ENCODE data around the gene ZNF516.

Gene ZNF516

GRCh38 chr18:76412010-76412817 lies 82.8 kb downstream of the ZNF516 start:
- no peak overlapping the region for H3K4me3 ChIP-seq (ENCODE audit: low read length)

GRCh38 chr18:76410660-76411417 lies 84.2 kb downstream of the ZNF516 start:
- Histone ChIP-seq H3K79me2 (ENCODE audit: control insufficient read depth, low read length) (peaks cover 81% of the 10 kb centered on the region), H3K9me3 (ENCODE audit: control insufficient read depth, insufficient read depth, low read length) (no peaks in the 10 kb centered on the region), H3F3A (ENCODE audit: control insufficient read depth, insufficient read depth) (no peaks in the 10 kb centered on the region), H3K36me3 (ENCODE audit: control insufficient read depth, low read length) (no peaks in the 10 kb centered on the region), H3K9me2 (replicated peaks; ENCODE audit: control insufficient read depth, low read length) (no peaks in the 10 kb centered on the region), H3K4me1 (ENCODE audit: control insufficient read depth, low read length) (0 out of 2 replicates have a peak, but pooled peaks cover 8% of the 10 kb centered on the region), H3K27ac (ENCODE audit: low read depth, low read length) (no peak overlapping the region), H3K4me3 (ENCODE audit: low read length) (no peak overlapping the region), H3K27me3 (ENCODE audit: control insufficient read depth, low read length) (no peaks in the 10 kb centered on the region), H4K20me1 (ENCODE audit: control insufficient read depth, insufficient read depth, low read depth, low read length) (peaks cover under 1% of the 10 kb centered on the region), H3K4me2 (ENCODE audit: low read length) (no peak overlapping the region)
- TF ChIP-seq, protein P1, sequence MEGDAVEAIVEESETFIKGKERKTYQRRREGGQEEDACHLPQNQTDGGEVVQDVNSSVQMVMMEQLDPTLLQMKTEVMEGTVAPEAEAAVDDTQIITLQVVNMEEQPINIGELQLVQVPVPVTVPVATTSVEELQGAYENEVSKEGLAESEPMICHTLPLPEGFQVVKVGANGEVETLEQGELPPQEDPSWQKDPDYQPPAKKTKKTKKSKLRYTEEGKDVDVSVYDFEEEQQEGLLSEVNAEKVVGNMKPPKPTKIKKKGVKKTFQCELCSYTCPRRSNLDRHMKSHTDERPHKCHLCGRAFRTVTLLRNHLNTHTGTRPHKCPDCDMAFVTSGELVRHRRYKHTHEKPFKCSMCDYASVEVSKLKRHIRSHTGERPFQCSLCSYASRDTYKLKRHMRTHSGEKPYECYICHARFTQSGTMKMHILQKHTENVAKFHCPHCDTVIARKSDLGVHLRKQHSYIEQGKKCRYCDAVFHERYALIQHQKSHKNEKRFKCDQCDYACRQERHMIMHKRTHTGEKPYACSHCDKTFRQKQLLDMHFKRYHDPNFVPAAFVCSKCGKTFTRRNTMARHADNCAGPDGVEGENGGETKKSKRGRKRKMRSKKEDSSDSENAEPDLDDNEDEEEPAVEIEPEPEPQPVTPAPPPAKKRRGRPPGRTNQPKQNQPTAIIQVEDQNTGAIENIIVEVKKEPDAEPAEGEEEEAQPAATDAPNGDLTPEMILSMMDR (IDR thresholded peaks at IDR 0.05; ENCODE audit: low read depth, low read length, poor library complexity, severe bottlenecking) = no peak
- no peak for TF ChIP-seq EZH2phosphoT487 (IDR thresholded peaks at IDR 0.05; ENCODE audit: borderline replicate concordance, low read length)

More at GRCh38 chr18:76412010-76412817, 82.8 kb downstream of the ZNF516 start:
- H3K27me3 ChIP-seq (ENCODE audit: control insufficient read depth, low read length) = no peaks in the 10 kb centered on the region
- H4K20me1 ChIP-seq (ENCODE audit: control insufficient read depth, insufficient read depth, low read depth, low read length) = no peaks in the 10 kb centered on the region; the same call in 1 of the 2 replicates
- H3K4me1 ChIP-seq (ENCODE audit: control insufficient read depth, low read length) = 0 out of 2 replicates have a peak, but pooled peaks cover 8% of the 10 kb centered on the region
- no peak overlapping the region for H3K4me2 ChIP-seq (ENCODE audit: low read length)
- H3K9me3 ChIP-seq (ENCODE audit: control insufficient read depth, insufficient read depth, low read length) = no peaks in the 10 kb centered on the region
- TF ChIP-seq, protein P1 (IDR thresholded peaks at IDR 0.05; ENCODE audit: low read depth, low read length, poor library complexity, severe bottlenecking) = no peak
- no peak for TF ChIP-seq EZH2phosphoT487 (IDR thresholded peaks at IDR 0.05; ENCODE audit: borderline replicate concordance, low read length)
- H3K36me3 ChIP-seq (ENCODE audit: control insufficient read depth, low read length) = no peaks in the 10 kb centered on the region
- H3K79me2 ChIP-seq (ENCODE audit: control insufficient read depth, low read length) = peaks cover 81% of the 10 kb centered on the region
- no peaks in the 10 kb centered on the region for H3F3A ChIP-seq (ENCODE audit: control insufficient read depth, insufficient read depth)
- no peaks in the 10 kb centered on the region for H3K9me2 ChIP-seq (replicated peaks; ENCODE audit: control insufficient read depth, low read length)
- H3K27ac ChIP-seq (ENCODE audit: low read depth, low read length) = no peak overlapping the region

GRCh38 chr18:76410033-76410432 lies 85.0 kb downstream of the ZNF516 start:
- TF ChIP-seq, protein P1 (IDR thresholded peaks at IDR 0.05; ENCODE audit: low read depth, low read length, poor library complexity, severe bottlenecking) = no peak
- no peak for TF ChIP-seq EZH2phosphoT487 (IDR thresholded peaks at IDR 0.05; ENCODE audit: borderline replicate concordance, low read length)
- H3K27ac ChIP-seq (ENCODE audit: low read depth, low read length) = no peak overlapping the region
- H3K4me2 ChIP-seq (ENCODE audit: low read length) = no peak overlapping the region
- peaks cover 81% of the 10 kb centered on the region for H3K79me2 ChIP-seq (ENCODE audit: control insufficient read depth, low read length)
- no peak overlapping the region for H3K4me3 ChIP-seq (ENCODE audit: low read length)
- H3F3A ChIP-seq (ENCODE audit: control insufficient read depth, insufficient read depth) = no peaks in the 10 kb centered on the region
- H3K4me1 ChIP-seq (ENCODE audit: control insufficient read depth, low read length) = 0 out of 2 replicates have a peak, but pooled peaks cover 8% of the 10 kb centered on the region
- no peaks in the 10 kb centered on the region for H3K9me3 ChIP-seq (ENCODE audit: control insufficient read depth, insufficient read depth, low read length)
- peaks cover 5% of the 10 kb centered on the region for H4K20me1 ChIP-seq (ENCODE audit: control insufficient read depth, insufficient read depth, low read depth, low read length)
- no peaks in the 10 kb centered on the region; the same call in 1 of the 2 replicates for H3K36me3 ChIP-seq (ENCODE audit: control insufficient read depth, low read length)
- H3K9me2 ChIP-seq (replicated peaks; ENCODE audit: control insufficient read depth, low read length) = no peaks in the 10 kb centered on the region
- no peaks in the 10 kb centered on the region for H3K27me3 ChIP-seq (ENCODE audit: control insufficient read depth, low read length)

All from DOHH2 (cell line).